GM21825 (cell line): ENCODE data around the gene ACY1.

ENCODE experiments used
- ATAC-seq: cut with Tn5 transposase; IDR thresholded peaks from one replicate; pipeline ENCODE4 v1.9.1; 2021; ENCODE audit warnings: mild to moderate bottlenecking, moderate library complexity; ENCODE audit not compliant: unreplicated experiment

The ACY1 gene

DNA sequence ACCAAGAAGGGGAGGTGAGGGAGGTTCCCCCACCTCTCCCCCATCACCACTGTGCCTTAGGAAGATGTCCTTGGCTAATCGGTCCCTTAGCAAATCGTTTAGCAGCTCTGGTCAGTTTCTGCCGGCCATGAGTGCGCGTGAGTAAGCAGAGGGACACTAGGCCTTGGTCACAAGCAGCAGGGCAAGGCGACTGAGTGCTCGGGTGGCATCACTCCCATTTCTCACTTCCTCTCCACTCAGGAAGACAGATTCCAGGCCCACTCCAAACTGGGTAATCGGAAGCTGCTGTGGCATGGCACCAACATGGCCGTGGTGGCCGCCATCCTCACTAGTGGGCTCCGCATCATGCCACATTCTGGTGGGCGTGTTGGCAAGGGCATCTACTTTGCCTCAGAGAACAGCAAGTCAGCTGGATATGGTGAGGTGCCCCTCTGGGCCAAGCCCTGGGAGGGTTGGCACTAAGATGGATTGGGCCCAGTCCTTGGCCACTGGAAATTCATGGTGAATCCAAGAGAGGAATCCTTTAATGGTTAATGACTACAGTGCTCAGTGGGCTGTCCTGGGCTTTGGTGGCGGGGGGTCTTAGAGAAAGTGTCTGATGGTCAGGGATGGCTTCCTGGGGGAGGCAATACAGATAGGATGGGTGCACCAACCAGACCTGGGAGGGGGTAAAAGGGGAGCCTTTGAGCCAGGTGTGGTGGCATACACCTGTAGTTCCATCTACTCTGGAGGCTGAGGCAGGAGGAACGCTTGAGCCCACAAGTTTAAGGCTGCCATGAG, 37.2 kb upstream of the ACY1 start:
- ATAC-seq: no peak

DNA sequence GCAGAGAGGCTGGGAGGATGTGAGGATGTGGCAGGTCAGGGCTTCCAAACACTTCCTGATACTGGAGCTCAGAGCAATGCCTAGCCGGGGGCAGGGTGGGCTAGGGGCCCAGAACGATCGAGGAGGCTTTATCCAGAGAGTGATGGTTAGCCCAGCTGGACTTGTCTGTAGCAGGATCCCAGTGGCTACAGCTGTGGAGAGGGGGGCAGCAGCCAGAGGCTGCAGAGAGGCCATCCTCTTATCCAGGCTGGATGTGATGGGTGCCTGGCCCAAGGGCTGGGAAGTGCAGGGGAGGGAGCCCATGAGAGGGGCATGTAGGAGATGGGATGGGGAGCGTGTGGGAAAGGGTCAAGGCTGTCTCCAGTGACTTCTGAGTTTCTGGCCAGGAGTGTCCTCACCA, 36.5 kb upstream of the ACY1 start:
- ATAC-seq: no peak

DNA sequence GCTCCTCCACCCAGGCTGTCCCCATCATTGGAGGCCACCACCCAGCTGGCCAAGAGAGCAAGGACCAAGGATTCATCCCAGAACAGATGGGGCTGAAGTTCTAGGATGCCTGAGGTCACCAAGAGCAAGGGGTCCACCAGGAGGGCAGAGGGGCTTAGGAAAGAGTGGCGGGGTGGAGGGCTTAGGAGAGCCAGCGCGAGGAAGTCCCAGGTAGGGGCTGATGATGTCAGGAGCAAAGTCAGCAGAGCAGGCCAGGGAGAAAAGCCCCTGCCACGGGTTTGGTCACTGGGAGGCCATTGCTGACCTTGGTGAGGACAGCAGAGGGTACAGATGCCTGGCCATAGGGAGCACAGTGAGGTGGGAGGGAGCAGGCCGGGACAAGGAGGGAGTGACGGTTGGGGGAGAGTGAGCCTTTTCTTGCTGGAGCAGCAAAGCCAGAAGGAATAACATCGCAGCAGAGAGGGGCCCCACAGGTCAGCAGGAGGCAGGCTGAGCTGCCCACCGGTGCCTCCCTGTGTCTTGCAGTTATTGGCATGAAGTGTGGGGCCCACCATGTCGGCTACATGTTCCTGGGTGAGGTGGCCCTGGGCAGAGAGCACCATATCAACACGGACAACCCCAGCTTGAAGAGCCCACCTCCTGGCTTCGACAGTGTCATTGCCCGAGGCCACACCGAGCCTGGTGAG, 36.0 kb upstream of the ACY1 start:
- no peak for ATAC-seq

DNA sequence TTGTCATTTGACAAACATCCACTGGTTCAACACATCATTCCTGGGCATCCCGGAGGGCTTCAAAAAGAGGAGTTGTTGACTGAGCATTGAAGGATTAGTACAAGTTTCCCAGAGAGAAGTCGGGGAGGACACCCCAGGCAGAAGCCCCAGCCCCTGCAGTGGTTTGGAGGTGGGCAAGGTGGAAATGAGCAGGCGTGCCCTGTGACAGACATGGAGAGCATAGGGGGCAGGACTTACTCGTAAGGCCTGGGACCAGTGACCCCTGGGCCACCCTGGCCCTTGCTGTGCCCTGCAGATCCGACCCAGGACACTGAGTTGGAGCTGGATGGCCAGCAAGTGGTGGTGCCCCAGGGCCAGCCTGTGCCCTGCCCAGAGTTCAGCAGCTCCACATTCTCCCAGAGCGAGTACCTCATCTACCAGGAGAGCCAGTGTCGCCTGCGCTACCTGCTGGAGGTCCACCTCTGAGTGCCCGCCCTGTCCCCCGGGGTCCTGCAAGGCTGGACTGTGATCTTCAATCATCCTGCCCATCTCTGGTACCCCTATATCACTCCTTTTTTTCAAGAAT, 35.2 kb upstream of the ACY1 start:
- ATAC-seq: no peak

DNA sequence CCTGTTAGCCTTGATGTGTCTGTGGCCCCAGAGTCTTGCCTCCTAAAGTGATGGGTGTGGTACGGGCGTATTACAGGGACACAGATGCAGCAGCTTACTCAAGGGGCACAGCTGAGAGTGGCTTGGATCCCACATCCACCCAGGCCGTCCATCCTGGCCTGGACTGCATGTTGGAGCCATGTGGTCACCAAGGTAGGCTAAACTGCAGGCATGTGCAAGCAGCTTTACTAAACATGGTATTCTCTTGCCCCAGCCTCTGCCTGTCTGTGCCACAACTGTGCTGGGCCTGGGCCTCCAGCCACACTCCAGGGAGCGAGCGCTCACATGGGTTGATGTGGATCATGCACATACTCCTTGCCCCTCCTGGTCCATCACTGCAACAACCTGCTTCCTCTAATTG, 34.2 kb upstream of the ACY1 start:
- ATAC-seq: no peak

DNA sequence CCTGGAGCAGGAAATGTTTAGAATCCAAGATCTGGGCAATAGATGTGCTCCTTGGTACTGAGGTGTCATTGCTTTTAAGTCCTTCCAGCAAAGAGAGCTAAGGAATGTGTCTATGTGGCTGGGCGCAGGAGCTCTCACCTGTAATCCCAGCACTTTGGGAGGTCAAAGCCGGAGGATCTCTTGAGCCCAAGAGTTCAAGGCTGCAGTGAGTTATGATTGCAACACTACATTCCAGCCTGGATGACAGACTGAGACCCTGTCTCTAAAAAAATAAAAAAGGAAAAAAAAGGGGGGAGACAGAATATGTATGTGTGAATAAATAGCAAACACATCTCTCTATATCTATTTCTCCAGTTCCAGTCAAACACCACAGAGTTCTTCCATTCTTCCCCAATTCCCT, 32.4 kb upstream of the ACY1 start:
- ATAC-seq: no peak

DNA sequence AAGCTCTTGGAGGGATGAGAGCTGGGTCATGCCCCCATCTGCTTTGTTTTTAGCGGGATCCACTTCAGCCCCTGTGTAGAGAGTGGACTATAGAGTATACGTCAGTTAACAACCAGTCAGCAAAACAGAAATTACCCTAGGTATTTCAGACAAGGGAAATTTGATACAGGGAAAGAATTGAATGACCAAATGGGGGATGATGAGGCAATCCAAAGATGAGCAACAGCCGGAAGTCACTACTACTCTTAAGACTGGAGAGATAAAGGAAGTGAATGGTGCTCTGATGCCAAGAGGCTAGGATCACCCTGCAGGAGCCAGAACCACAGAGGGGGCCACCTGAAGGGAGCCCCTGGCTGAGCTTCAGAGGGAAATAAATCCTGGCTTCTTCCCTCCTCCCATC, 29.9 kb upstream of the ACY1 start:
- no peak for ATAC-seq

DNA sequence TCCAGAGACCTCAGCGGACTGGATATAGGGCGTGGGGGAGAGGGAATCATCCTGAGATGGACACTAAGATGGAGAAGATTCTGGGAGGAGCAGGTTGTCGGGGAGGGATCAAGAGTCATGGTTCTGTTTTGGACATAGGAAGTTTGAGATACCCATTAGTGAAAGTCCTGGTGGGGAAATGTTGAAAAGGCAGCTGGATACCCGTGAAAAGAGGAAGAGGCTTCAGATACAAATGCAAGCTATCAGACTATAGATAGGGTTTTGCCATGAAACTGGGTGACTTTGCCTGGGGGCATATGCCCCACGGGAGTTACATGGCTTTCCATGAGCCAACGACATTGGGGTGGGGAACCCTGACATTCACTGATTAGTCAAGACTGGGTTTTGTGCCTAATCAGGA, 29.2 kb upstream of the ACY1 start:
- no peak for ATAC-seq

DNA sequence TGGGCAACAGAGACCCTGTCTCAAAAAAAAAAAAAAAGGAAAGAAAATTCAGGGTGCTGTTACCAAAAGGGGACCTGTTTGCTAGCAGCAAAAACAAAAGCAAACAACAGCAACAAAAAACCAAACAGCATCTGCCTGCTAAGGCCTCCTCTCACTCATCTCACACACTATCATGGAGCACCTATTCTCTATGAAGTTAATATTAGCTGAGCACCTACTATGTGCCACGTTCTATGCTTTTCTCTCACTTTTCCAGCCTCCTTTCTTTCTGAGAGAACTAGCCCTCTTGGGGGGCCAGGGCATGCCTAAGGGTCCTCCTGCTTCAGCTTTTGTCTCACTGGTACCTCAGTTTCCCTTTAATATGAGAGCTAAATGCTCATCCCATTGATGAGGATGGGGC, 28.6 kb upstream of the ACY1 start:
- ATAC-seq: no peak

DNA sequence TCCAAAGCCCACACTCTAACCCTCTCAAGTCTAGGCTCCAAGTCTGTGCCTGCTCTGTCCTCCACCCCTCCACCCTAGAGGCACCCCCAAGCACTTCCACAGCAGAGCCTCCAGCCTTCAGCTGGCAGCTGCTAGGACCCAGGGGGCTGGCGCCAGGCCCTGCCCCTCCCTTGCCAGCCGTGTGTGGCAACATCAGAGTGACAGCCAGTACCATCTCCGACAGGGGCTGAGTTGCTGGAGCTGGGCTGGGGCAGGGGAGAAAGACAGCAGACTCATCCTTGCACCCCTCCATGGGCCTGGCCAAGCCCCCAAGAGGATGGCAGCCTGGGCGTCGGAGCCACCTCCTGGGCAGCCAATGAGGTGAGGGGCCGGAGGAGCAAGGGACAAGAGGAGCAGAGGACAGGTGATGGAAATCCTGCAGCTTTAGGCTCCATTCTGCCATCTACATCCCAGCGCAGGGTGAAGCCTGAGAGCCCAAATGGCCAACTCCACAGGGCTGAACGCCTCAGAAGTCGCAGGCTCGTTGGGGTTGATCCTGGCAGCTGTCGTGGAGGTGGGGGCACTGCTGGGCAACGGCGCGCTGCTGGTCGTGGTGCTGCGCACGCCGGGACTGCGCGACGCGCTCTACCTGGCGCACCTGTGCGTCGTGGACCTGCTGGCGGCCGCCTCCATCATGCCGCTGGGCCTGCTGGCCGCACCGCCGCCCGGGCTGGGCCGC, 28.0 kb upstream of the ACY1 start, which contains the start of gene GPR62:
Gene GPR62 (plus strand): TSS at position 207 of the 718 bp plus-strand sequence. CDS start 272 bp downstream, at position 479.
- no peak for ATAC-seq

DNA sequence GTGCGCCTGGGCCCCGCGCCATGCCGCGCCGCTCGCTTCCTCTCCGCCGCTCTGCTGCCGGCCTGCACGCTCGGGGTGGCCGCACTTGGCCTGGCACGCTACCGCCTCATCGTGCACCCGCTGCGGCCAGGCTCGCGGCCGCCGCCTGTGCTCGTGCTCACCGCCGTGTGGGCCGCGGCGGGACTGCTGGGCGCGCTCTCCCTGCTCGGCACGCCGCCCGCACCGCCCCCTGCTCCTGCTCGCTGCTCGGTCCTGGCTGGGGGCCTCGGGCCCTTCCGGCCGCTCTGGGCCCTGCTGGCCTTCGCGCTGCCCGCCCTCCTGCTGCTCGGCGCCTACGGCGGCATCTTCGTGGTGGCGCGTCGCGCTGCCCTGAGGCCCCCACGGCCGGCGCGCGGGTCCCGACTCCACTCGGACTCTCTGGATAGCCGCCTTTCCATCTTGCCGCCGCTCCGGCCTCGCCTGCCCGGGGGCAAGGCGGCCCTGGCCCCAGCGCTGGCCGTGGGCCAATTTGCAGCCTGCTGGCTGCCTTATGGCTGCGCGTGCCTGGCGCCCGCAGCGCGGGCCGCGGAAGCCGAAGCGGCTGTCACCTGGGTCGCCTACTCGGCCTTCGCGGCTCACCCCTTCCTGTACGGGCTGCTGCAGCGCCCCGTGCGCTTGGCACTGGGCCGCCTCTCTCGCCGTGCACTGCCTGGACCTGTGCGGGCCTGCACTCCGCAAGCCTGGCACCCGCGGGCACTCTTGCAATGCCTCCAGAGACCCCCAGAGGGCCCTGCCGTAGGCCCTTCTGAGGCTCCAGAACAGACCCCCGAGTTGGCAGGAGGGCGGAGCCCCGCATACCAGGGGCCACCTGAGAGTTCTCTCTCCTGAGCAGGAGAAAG, 27.2 kb upstream of the ACY1 start:
- ATAC-seq: no peak

DNA sequence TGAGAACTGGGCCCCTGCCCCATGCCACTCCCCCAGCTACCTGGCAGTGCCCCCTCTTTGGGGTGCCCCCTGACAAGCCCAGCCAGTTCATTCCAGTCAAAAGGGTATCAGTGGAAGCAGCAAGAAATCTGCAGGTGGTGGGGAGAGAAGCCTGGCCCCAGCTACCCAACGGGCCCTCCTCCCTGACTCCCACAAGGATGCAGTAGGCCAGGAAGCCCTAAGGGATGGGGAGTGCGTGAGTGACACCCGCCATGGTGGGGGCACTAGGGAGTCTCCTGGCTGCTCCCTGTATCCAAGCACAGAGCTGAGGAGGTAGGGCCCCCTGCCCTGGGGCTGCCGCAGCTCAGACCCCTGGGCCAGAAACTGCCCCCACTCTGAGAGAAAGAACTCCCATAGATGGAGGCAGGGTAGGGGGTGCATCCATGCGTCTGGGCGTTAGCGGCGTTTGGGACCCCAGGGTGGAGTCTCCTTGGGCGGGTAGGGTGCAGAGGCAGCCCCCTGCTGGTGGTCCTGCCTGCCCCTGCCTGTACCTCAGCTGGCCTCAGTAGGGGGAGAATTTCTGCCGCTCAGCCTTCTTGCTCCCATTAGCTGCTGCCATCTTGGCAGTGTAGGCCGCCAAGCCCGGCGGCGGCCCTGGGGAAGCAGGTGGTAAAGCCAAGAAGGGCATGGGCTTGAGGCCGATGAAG, 25.7 kb upstream of the ACY1 start:
- ATAC-seq: no peak

DNA sequence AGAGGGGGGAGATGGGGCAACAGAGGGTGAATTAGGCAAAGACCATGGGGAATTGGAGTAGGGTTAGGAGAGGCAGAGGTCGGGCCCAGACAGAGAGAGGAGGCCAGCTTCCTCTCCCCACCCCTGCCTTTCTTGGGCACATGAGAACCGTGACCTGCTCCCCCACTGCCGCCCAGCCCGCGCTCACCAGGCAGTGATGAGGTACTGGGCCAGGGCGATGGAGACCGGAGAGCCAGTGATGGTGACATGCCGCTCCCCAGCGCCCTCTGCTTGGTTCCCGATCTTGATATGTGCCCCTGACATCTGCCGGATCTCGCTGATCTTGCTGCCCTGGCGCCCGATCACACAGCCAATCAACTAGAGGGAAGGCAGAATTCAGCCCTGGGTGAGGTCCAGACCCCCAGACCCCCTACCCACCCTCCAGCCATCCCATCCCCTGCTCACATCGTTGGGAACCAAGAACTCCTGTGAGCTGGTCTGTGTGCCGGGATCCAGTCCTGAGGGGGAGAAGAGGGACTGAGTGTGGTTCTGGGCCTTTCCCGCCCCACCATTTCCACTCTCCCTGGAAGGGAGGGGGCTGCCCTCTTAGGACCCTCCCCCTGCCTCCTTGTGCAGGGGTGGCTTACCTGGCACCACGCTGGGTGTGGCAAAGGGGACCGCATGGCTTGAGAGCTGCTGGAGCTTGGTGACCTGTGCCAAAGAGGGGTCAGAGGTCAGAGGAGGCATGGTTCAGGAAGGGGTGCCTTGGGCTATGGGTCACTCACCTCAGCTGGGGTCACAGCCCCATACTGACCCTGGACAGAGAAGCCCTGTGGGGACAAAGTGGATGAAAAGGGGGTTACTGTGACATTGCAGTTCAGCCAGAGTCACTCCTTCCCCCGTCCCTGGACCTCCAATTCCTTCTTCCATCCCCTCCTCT, 24.5 kb upstream of the ACY1 start:
- ATAC-seq: no peak

DNA sequence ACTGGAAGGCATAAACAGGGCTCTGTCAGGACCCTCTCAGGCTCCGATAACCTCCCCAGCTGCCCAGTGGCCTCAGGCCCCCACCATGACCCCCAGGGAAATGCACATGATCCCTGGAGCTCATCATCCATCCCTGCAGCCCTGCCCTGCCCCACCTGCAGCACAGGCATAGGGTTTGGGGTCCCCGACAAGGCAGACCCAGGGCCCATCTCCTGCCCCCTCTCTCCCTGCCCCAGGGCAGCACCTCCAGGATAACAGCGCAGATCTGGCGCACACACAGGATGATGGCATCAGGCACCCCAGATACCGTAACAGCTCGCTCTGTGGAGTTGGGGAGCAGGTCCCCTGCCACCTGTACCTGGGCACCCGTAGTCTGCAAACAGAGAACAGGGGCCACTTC, 23.7 kb upstream of the ACY1 start:
- no peak for ATAC-seq

DNA sequence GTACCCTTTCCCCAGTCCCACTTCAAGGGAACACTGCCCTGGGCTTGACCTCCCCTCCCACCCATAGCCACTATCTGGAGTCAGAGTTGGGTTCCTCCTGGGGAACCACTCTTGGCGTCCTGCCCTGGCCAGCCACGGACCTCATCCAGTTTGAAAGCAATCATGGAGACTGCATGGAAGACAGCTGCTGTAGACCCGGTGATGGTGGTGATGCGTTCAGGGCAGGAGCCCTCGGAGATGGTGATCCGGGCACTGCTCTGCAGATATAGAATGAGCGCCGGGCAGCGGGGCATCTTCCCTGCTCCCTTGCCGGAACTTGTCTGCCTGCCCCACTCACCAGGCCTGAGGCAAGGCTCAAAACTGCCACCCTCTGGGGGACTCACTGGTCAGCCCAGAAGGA, 22.9 kb upstream of the ACY1 start:
- ATAC-seq: no peak

DNA sequence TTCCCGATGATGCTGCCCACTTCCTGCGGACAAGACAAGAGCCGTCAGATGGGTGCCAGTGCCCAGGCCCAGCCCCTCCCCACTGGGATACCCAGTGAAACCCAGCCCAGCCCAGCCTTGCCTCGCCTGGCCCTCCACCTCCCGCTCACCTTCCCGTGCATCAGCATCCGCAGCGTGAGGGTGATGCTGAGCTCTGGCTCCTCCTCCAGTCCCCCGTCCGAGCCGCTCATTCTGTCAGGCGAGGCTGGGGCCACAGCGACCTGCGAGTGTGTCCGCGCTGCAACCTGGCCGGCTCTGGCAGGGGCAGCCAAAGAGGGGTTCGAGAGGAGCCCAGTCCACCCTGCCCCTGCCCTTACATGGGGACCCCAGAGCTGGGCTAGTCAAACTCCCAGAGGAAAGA, 22.3 kb upstream of the ACY1 start:
- no peak for ATAC-seq

DNA sequence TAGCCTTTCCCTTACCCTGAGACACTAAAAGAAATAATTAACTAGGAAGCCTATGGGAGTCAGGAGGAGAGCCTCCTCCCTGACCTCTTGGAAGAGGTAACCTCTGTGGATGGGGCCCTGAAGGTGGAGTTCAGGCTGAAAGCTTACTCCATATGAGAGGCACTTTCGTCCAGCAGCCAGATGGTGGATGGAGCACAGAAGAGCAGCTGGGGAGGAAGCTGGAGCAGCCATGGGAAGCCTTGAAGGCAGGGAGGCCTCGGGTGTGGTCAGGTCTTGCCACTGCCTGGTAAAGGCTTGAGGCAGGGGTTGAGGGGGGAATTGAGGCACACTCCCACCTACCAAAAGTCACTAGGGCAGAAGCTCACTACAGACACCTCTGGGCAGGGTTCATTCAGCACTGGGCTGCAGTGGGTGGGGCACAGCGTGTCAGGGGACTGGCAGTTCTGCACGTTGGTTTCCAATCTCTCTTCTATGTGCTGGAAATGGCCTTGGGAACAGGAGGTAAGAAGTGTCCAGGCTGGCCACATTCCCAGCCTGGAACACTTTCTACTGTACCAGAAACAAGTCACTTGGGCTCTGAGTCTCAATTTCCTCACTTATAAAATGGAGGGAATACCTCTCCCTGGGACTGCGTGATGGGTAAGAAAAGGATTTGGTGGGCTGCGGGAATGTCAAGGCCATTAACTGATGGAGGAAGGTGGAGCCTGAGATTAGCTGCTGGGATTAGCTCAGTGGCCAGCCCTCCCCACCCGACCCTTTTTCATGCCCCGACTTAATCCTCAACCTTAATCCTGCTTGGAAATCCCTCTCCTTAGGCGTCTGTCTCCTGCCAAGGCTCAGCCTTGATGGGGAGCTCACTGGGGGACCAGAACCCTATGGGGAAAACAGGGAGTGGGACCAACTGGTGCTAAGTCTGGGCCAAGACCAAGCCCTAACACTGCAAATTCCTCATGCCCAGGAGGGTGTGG, 21.4 kb upstream of the ACY1 start:
- ATAC-seq: no peak
